GM19193 (cell line): ENCODE data around the gene YWHAG.

Experiments
- POLR2A ChIP-seq: IDR thresholded peaks from 4 replicates; pipeline ENCODE4 v1.6.1; 2011; ENCODE audit not compliant: insufficient read depth, insufficient read length; ENCODE audit errors: extremely low read depth

Gene YWHAG

GRCh38 chr7:76293407-76293901, 65.3 kb downstream of the YWHAG start:
- no peak for TF ChIP-seq POLR2A

DNA sequence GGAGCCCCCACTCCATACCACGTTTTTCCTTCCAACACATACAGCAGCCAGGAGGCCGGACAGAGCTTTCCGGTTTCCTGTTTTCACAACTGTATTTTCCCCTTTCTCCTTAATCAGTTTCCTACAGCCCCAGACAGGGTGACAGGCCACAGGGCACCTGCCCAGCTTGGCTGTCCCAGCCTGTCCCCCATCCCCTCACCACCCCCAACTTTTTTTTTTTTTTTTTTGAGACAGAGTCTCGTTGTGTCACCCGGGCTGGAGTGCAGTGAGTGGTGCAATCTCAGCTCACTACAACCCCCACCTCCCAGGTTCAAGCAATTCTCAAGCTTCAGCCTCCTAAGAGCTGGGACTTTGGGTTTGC, 66.6 kb downstream of the YWHAG start:
- TF ChIP-seq POLR2A, result no peak

GRCh38 chr7:76291351-76292212, 67.2 kb downstream of the YWHAG start:
- TF ChIP-seq POLR2A, result no peak

GRCh38 chr7:76286842-76287403, 71.9 kb downstream of the YWHAG start:
- no peak for TF ChIP-seq POLR2A

GRCh38 chr7:76285604-76286374, 73.0 kb downstream of the YWHAG start:
- TF ChIP-seq POLR2A, result no peak

GRCh38 chr7:76283254-76284159, 75.3 kb downstream of the YWHAG start:
- TF ChIP-seq POLR2A, result no peak

DNA sequence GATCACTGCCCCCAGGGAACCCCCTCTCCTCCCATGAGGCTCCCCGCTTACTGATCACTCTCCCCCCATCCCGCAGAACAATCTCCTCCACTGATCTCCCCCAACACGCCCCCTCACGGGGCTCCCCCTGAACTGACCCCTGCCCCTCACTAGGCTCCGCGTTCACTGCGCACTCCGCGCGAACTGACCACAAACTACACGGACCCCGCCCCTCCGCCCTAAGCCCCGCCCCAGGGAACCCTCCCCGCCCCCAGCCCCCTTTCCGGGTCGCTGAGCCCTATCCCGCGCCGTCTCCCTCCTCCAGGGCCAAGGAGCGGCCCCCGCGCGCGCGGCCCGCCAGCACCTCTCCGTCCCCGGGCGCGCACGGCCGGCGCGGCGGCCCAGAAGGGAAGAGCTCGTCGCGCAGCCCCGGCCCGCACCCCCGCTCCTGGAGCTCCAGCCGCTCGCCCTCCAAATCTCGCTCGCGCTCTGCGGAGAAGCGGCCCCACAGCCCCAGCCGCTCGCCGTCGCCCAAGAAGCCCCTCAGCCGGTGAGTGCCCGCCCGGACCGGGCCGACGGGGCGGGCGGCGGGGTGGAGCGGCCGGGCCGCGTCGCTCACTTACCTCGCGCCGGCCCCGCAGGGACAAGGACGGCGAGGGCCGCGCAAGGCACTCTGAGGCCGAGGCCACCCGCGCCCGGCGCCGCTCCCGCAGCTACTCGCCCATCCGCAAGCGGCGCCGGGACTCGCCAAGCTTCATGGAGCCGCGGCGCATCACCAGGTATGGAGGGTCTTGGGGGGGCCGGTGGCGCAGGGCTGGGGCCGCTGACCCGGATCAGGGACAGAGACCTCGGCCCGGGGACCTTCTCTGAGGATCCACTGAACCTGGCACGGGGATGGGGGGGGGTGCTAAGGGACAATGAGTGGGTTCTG, 76.2 kb downstream of the YWHAG start:
- TF ChIP-seq POLR2A, result no peak

DNA sequence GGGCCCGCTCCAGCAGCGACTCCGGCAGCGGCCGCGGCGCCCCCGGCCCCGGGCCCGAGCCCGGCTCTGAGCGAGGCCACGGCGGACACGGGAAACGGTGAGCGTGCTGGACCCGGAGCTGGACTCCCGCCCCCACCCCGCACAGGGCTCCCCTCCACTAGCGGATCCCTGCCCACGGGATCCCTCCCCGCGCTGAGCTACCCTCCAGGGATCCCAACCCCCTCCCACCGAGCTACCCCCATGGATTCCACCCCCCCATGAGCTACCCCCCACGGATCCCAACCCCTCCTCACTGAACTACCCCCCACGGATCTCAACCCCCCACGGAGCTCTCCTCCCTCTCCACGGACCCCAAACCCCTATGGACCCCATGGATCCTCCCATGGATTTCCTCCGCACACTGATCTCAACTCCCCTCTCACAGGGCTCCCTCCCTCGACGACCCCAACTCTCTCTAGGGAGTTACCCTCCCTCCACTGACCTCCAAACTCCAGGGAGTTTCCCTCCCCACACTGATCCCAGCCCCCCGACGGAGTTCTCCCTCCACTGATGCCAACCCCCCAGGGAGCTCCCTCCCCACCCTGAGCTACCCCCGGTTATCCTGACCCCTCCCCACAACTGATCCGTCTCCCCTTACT, 77.0 kb downstream of the YWHAG start:
- TF ChIP-seq POLR2A, result no peak

- TF ChIP-seq POLR2A, result no peak
Observed at GRCh38 chr7:76281006-76281705, 77.6 kb downstream of the YWHAG start.

DNA sequence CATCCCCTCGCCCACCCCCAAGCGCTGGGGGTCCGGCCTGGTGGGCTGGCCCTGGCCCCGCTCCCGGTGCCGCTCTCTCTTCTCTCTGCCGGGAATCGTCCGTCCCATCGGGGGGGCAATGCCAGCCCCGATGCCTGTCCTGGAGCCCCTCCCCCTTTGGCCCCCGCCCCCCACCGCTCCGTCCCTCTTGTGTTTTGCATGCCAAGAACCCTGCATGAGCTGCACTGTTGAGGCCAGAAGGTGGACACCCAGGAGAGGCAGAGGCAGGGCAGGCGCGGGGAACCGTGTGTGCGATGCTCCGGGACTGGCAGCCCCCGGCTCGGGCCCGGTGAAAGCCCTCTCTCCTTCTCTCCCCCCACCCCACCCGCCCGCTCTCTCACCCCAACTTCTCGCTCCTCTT, 78.4 kb downstream of the YWHAG start:
- TF ChIP-seq POLR2A, result no peak

DNA sequence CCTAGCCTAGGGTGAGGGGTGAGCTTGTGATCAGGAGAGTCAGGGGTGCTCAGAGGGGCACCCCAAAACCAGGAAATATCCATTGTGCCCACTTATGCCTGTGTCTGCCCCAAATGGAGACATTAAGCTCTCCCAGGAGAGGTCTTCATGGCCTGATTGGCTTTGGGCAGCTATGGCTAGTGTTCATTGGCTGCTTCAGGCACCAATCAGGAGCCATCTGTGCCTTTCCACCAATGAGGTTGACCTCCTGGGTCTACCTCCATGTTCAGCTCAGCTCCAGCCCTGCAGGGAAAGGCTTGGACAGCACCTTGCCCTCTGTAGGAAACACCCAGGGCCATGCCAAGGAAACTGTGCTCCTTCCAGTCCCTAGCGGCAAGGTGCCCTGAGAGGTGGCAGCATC, 80.3 kb downstream of the YWHAG start:
- TF ChIP-seq POLR2A, result no peak
